Esophagus squamous epithelium (tissue), 5 donors: Measurements from ENCODE around the gene PRKAR2B. TPM values are rescaled to one million over a fixed set of nuclear protein-coding genes. Genes with fewer than 3 reads are reported as not detected.

Experiments used
- DNase-seq: peaks from one replicate; lab custom pipeline; 2025; lab: John Stamatoyannopoulos, UW
- H3K27ac ChIP-seq, 4 donors: fragments of 200-600 bp; sonication (generic); one replicate each; pipeline ENCODE4 v1.5.1; 2016 to 2019; ENCODE audit warnings: mild to moderate bottlenecking in 1 of 4
- H3K27me3 ChIP-seq, 4 donors: fragments of 200-600 bp; sonication (generic); 1 replicate in 3 of 4; 2 replicates in 1 of 4; pipeline versions ENCODE4 v1.5.1 to v1.6.0; 2017 to 2021; ENCODE audit warnings: antibody characterized with exemption in 1 of 4
- H3K36me3 ChIP-seq, 3 donors: fragments of 200-600 bp; sonication (generic); one replicate each; pipeline ENCODE4 v1.5.1; 2016 to 2019
- H3K4me1 ChIP-seq, 3 donors: fragments of 200-600 bp; sonication (generic); one replicate each; pipeline ENCODE4 v1.5.1; 2017 to 2019
- H3K4me3 ChIP-seq, 4 donors: fragments of 200-600 bp; sonication (generic); 1 replicate in 3 of 4; 2 replicates in 1 of 4; pipeline ENCODE4 v1.5.1; 2016 to 2019; ENCODE audit warnings: mild to moderate bottlenecking in 2 of 4, moderate library complexity in 1 of 4
- H3K9me3 ChIP-seq, 3 donors: fragments of 200-600 bp; sonication (generic); one replicate each; pipeline ENCODE4 v1.5.1; 2016 to 2019
- POLR2A ChIP-seq, 4 donors: fragments of 450-650 bp; IDR thresholded peaks; one replicate each; pipeline ENCODE4 v1.6.1; 2017; ENCODE audit warnings: antibody characterized with exemption in 4 of 4, mild to moderate bottlenecking in 4 of 4, moderate library complexity in 3 of 4
- WGBS, 2 donors: methylation state at CpG; one replicate each; pipeline ENCODE4 v1.1.5; 2018; 5-methylcytosine and 5-hydroxymethylcytosine counted together
- intact Hi-C: fragments of 100-400 bp; cut with DNase I; formaldehyde crosslinking; loops from one replicate; pipeline ENCODE4 v1.15.0; 2022
- total RNA-seq, 4 donors: library from RNA; depleted of rRNA; stranded (reverse); fragments of >200 nt; gene quantifications; one replicate each; pipeline ENCODE4 v1.1.0, GENCODE V29; 2016
- TF ChIP-seq, protein P1 (sequence below), 6 experiments: fragments of 450-650 bp in 4 of 6; fragments of 200-600 bp in 2 of 6; sonication (generic) in 2 of 6; IDR thresholded peaks; one replicate each; pipeline ENCODE4 v1.5.1; 2016 to 2019; ENCODE audit warnings: antibody characterized with exemption in 6 of 6, mild to moderate bottlenecking in 4 of 6, moderate library complexity in 4 of 6
- donor health status: DM: yes; HTN: yes; CAD: no.

Gene PRKAR2B
- total RNA-seq, 4 donors from 2014 or later = 1.1 to 23.1 (median 4.2) TPM

DNA sequence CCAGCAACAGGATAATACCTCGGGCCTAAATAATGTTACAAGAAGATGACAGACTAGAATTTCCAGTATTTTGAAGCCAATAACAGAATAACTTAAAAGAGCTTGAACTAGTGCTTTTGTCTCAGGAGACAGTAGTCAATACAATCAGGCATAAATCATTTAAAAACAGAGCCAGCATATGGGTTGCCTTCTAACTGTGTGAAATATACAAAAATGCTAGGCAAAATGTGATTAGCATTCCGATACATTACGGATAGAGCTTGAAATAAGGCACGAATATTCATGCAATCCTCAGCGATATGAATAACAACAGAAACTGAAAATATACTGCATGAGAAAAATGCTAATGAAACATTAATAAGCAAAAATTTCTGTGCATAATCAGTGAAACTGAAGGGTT, 18.3 kb upstream of the PRKAR2B start:
- WGBS, 2 donors = 73 to 74% methylated on average over 5 of the region's 5 CpGs
- no peak for DNase-seq
- Histone ChIP-seq H3K4me1 (no peaks in the 10 kb centered on the region), H3K27me3 (no peaks in the 10 kb centered on the region), H3K27ac (no peak overlapping the region), H3K9me3 (no peaks in the 10 kb centered on the region), H3K36me3 (no peaks in the 10 kb centered on the region), H3K4me3 (no peak overlapping the region)
- intact Hi-C loops = no loop called here
- no peak for TF ChIP-seq POLR2A (IDR thresholded peaks at IDR 0.05)
- TF ChIP-seq, protein P1, sequence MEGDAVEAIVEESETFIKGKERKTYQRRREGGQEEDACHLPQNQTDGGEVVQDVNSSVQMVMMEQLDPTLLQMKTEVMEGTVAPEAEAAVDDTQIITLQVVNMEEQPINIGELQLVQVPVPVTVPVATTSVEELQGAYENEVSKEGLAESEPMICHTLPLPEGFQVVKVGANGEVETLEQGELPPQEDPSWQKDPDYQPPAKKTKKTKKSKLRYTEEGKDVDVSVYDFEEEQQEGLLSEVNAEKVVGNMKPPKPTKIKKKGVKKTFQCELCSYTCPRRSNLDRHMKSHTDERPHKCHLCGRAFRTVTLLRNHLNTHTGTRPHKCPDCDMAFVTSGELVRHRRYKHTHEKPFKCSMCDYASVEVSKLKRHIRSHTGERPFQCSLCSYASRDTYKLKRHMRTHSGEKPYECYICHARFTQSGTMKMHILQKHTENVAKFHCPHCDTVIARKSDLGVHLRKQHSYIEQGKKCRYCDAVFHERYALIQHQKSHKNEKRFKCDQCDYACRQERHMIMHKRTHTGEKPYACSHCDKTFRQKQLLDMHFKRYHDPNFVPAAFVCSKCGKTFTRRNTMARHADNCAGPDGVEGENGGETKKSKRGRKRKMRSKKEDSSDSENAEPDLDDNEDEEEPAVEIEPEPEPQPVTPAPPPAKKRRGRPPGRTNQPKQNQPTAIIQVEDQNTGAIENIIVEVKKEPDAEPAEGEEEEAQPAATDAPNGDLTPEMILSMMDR (IDR thresholded peaks at IDR 0.05) = no peak

DNA sequence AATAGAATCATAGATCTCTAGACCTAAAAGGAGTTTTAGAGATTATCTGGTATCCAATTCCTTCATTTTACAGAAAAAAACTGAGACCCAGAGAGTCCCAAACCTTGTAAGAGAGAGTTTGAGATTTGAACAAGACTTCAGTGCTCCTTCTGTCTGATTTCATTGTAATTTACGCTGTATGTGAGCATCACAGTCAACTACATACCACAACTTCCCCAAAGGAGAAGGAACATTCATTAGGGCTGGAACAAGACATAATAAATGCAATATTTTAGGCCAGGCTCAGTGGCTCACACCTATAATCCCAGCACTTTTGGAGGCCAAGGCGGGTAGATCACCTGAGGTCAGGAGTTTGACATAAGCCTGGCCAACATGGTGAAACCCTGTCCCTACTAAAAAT, 17.3 kb upstream of the PRKAR2B start:
- intact Hi-C loops = no loop called here
- Histone ChIP-seq H3K4me1 (no peaks in the 10 kb centered on the region), H3K9me3 (no peaks in the 10 kb centered on the region), H3K4me3 (no peak overlapping the region), H3K36me3 (no peaks in the 10 kb centered on the region), H3K27ac (peak overlapping the region in 1 of 4 donors; percentile 57), H3K27me3 (no peaks in the 10 kb centered on the region)
- DNase-seq = no peak
- no peak for TF ChIP-seq POLR2A (IDR thresholded peaks at IDR 0.05)
- TF ChIP-seq, protein P1 (IDR thresholded peaks at IDR 0.05) = no peak
- 79 to 83% methylated on average over 2 of the region's 2 CpGs for WGBS, 2 donors

DNA sequence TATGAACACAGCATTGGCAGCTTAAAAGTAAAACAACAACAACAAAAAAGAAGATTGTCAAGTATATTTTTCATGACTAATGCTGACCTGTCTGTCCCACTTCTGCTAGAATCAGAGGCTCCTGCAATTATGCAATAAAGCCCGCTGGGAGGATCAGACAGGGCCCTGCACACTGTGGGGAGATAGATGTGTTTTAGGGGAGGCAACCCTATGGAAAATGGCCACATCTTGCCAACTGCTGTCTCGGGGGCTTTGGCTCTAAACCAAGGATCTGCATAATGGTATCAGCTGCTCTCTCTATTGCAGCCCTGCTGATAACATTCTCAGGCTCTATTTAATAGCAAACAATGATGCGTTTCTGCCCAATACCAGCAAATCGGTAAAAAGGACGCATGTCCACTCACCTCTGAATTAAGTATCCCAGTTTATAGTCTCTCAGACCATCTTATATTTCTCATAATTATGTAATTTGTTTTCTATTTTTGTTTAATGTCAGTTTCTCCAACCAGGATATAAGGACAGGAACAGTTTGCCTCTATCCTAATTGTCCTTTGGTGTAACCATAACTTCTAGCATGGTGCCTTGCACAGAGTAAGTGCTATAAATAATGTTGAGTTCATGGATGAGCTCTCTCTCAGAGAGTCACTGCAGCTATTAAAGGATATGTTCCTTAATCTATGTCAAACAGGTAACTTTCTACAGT, 15.3 kb upstream of the PRKAR2B start:
- no peak for DNase-seq
- intact Hi-C loops = no loop called here
- Histone ChIP-seq H3K27me3 (no peaks in the 10 kb centered on the region), H3K27ac (no peak overlapping the region), H3K4me3 (no peak overlapping the region), H3K36me3 (no peaks in the 10 kb centered on the region), H3K9me3 (no peaks in the 10 kb centered on the region), H3K4me1 (no peaks in the 10 kb centered on the region)
- 55 to 66% methylated on average over 4 to 5 of the region's 5 CpGs for WGBS, 2 donors
- TF ChIP-seq, protein P1 (IDR thresholded peaks at IDR 0.05) = no peak
- no peak for TF ChIP-seq POLR2A (IDR thresholded peaks at IDR 0.05)

DNA sequence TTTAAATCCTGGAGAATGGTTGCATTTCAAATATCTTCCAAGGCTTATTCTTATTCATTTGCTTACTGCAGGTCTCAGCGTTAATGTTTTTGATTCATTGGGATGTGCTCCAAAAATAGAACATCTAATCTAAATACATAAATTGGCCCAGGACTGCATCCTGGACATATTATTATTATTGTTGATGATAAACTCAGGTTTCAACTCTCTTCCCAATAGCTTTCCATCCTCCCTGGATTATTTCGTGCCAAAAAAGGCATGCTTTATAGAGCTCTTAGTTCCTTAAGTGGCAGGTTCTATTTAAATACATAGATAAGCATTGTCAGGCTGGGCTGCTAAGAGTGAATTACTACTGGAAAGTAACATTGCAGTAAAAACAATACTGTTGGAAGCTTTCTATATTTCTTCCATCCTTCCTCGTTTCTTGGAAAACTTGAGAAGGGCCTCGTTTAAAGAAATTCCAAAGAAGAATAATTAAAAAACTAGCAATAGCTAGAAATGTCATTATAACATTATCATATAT, 14.7 kb upstream of the PRKAR2B start:
- no peak overlapping the region for H3K27ac ChIP-seq
- no peak for DNase-seq
- no peaks in the 10 kb centered on the region for H3K4me1 ChIP-seq
- intact Hi-C loops = no loop called here
- no peaks in the 10 kb centered on the region for H3K27me3 ChIP-seq
- no peaks in the 10 kb centered on the region for H3K9me3 ChIP-seq
- 51 to 62% methylated on average over 4 of the region's 4 CpGs for WGBS, 2 donors
- H3K4me3 ChIP-seq = no peak overlapping the region
- TF ChIP-seq, protein P1 (IDR thresholded peaks at IDR 0.05) = no peak
- no peak for TF ChIP-seq POLR2A (IDR thresholded peaks at IDR 0.05)
- H3K36me3 ChIP-seq = no peaks in the 10 kb centered on the region

DNA sequence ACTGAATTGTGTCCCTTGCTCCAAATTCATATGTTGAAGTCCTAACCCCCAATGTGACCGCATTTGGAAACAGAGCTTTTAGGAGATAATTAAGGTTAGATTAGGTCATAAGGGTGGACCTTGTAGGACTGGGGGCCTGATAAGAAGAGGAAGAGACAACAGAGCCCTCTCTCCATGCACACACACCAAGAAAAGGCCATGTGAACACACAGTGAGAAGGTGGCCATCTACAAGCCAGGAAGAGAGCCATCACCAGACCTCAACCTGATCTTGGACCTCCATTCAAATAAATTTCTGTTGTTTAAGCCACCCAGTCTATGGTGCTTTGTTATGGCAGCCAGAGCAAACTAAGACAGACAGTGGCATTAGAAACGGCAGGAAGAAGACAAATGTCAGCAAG, 12.5 kb upstream of the PRKAR2B start:
- Histone ChIP-seq H3K27ac (no peak overlapping the region), H3K9me3 (no peaks in the 10 kb centered on the region), H3K4me3 (no peak overlapping the region), H3K4me1 (no peaks in the 10 kb centered on the region), H3K27me3 (no peaks in the 10 kb centered on the region), H3K36me3 (no peaks in the 10 kb centered on the region)
- DNase-seq = no peak
- TF ChIP-seq, protein P1 (IDR thresholded peaks at IDR 0.05) = no peak
- TF ChIP-seq POLR2A (IDR thresholded peaks at IDR 0.05) = no peak
- intact Hi-C loops = no loop called here
- 82% methylated on average over 2 of the region's 2 CpGs for WGBS, 2 donors
